Endothelial cell of umbilical vein (primary cell): ENCODE measurements around the gene CROCC2. TPM values are rescaled to one million over a fixed set of nuclear protein-coding genes. Genes with fewer than 3 reads are reported as not detected.

Experiments used
- BruUV-seq: library from RNA; stranded (reverse); fragments of 400-500 nt; replicated peaks from 2 replicates; lab custom pipeline; 2021; lab: Mats Ljungman, UMichigan
- CTCF ChIA-PET: fragments of 300-600, 350-600 bp; sonication (Branson Sonifier 250); formaldehyde crosslinking; loops from one replicate; lab custom pipeline; 2021; ENCODE audit warnings: antibody characterized with exemption, inconsistent platforms; lab: Charles Lee
- POLR2A ChIA-PET: fragments of 300-600, 350-600 bp; sonication (Branson Sonifier 250); formaldehyde crosslinking; loops from one replicate; lab custom pipeline; 2021; ENCODE audit warnings: antibody characterized with exemption, inconsistent platforms; lab: Charles Lee
- DNase-seq: peaks from one replicate; pipeline ENCODE4 v3.0.0-alpha.2; 2011; ENCODE audit warnings: low read depth, low spot score
- FAIRE-seq: peaks from 2 replicates; lab custom pipeline; 2011; peaks lifted over from hg19 to GRCh38; lab: Jason Lieb, UNC
- H2AFZ ChIP-seq: 2 replicates; pipeline ENCODE4 v1.6.0; 2012; ENCODE audit warnings: low read depth, low read length, control low read depth, inconsistent platforms
- H3K27ac ChIP-seq: 2 replicates; pipeline ENCODE4 v1.5.1; 2011; ENCODE audit warnings: low read depth, mild to moderate bottlenecking, control low read depth, low read length, moderate library complexity; ENCODE audit not compliant: insufficient read depth
- H3K27me3 ChIP-seq, 2 experiments: 2 replicates each; pipeline versions ENCODE4 v1.6.0 to v1.6.1; 2011; ENCODE audit warnings: low read length in 2 of 2, mixed read lengths in 1 of 2; ENCODE audit not compliant: control insufficient read depth in 2 of 2, insufficient read depth in 2 of 2
- H3K36me3 ChIP-seq, 2 experiments: 2 replicates in 1 of 2; 3 replicates in 1 of 2; pipeline ENCODE4 v1.5.1; 2011; ENCODE audit warnings: low read length in 2 of 2, mild to moderate bottlenecking in 1 of 2, moderate library complexity in 1 of 2; ENCODE audit not compliant: control insufficient read depth in 2 of 2, insufficient read depth in 2 of 2; ENCODE audit errors: extremely low read depth in 1 of 2
- H3K4me1 ChIP-seq: 3 replicates; pipeline ENCODE4 v1.5.1; 2011; ENCODE audit warnings: mild to moderate bottlenecking, low read length; ENCODE audit not compliant: control insufficient read depth, insufficient read depth; ENCODE audit errors: extremely low read depth
- H3K4me2 ChIP-seq: 2 replicates; pipeline ENCODE4 v1.6.1; 2011; ENCODE audit warnings: low read length, control low read depth, mixed read lengths; ENCODE audit not compliant: insufficient read depth
- H3K4me3 ChIP-seq, 3 experiments: fragments of 200-600 bp in 1 of 3; sonication (generic), shearing (Covaris generic) in 1 of 3; replicated peaks in 1 of 3; 2 replicates each; pipeline ENCODE4 v1.5.1; 2011 to 2016; ENCODE audit warnings: control low read depth in 3 of 3, low read length in 3 of 3, mild to moderate bottlenecking in 2 of 3, inconsistent platforms in 1 of 3, low read depth in 1 of 3, moderate library complexity in 1 of 3; ENCODE audit not compliant: insufficient read depth in 1 of 3
- H3K79me2 ChIP-seq: 2 replicates; pipeline ENCODE4 v1.6.0; 2012; ENCODE audit warnings: low read length, inconsistent platforms; ENCODE audit not compliant: control insufficient read depth, insufficient read depth
- H3K9ac ChIP-seq: replicated peaks from 2 replicates; pipeline ENCODE3; 2011; ENCODE audit warnings: low read length, control low read depth; ENCODE audit not compliant: insufficient read depth; ENCODE audit errors: extremely low read depth
- H3K9me1 ChIP-seq: replicated peaks from 3 replicates; pipeline ENCODE4 v1.6.0; 2011; ENCODE audit warnings: mild to moderate bottlenecking, low read length; ENCODE audit not compliant: control insufficient read depth, insufficient read depth; ENCODE audit errors: extremely low read depth
- H3K9me3 ChIP-seq: replicated peaks from 2 replicates; pipeline ENCODE4 v1.5.1; 2012; ENCODE audit warnings: low read length, inconsistent platforms; ENCODE audit not compliant: control insufficient read depth, insufficient read depth
- H4K20me1 ChIP-seq: replicated peaks from 2 replicates; pipeline ENCODE3; 2011; ENCODE audit warnings: mild to moderate bottlenecking, low read length; ENCODE audit not compliant: control insufficient read depth, insufficient read depth; ENCODE audit errors: extremely low read depth
- GATA2 ChIP-seq: IDR thresholded peaks from 2 replicates; pipeline ENCODE4 v1.7.0; 2011; ENCODE audit warnings: low read depth, mild to moderate bottlenecking, moderate library complexity, mixed read lengths, low read length; ENCODE audit not compliant: insufficient read length, insufficient read depth
- dilution Hi-C: fragments of 300-500 bp; cut with MboI; formaldehyde crosslinking; loops from one replicate; pipeline ENCODE4 v1.15.0; 2019; ENCODE audit warnings: low sequenced_read_pairs; ENCODE audit not compliant: extremely low pct_ligation_motif_present
- intact Hi-C: fragments of 100-400 bp; cut with micrococcal nuclease; formaldehyde crosslinking; loops from one replicate; pipeline ENCODE4 v1.10.0; 2022
- polyA plus RNA-seq, 4 experiments: library from polyadenylated mRNA; depleted of rRNA in 3 of 4; stranded (reverse) in 3 of 4; unstranded in 1 of 4; fragments of >200 nt; gene quantifications; 2 replicates each; pipeline versions ENCODE4 v1.2.1 to v1.2.3, GENCODE V29; 2011 to 2012; ENCODE audit warnings: missing spikeins in 1 of 4
- total RNA-seq: library from RNA; stranded (reverse); gene quantifications from 2 replicates; pipeline ENCODE4 v1.2.3, GENCODE V29; 2021
- TF ChIP-seq, protein P1 (sequence below), 2 donors: IDR thresholded peaks; 1 replicate in 1 of 2; 2 replicates in 1 of 2; pipeline ENCODE4 v1.5.1; 2011; ENCODE audit warnings: low read length in 2 of 2, mild to moderate bottlenecking in 2 of 2, moderate library complexity in 2 of 2, control low read depth in 1 of 2, inconsistent platforms in 1 of 2, low read depth in 1 of 2; ENCODE audit not compliant: insufficient read depth in 1 of 2; ENCODE audit errors: extremely low read depth in 1 of 2
- TF ChIP-seq, protein P2 (sequence below): IDR thresholded peaks from 2 replicates; pipeline ENCODE4 v1.6.1; 2011; ENCODE audit not compliant: insufficient read depth, insufficient read length

The CROCC2 gene
- total and polyA plus RNA-seq, 2 donors (not counting 3 experiments of a cell fraction or from before 2014, with no cell fraction given), result not detected

DNA sequence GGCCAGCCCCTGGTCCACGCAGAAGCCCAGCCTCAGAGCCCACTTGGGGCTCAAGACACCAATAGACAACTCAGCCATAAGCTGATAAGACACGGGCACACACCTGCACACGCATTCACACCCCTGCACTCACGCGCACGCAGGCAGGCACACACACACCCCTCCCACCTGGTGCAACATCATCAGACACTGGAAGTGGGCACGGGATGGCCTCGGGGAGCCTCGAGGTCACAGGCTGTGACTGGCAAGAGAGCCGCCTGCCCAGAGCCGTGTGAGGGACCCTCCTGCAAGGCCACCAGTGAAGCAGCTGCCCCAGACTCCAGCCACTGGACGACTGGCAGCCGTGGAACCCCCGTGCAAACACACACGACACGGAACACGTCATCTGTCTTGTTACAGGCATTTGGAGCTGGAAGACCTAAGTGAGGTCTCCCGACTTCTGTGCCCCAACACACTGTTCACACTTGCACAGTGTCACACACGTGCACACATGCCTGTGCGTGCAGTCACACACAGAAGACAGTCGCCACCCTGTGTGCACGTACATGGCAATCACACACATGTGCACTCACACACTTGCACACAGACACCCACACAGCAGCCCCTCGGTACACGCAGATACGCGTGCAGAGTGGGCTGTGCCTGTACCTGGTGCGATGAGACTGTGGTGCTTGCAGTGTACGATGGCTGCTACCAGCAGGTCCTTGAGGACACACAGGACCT is 11.1 kb upstream of the CROCC2 start:
- H3K79me2 ChIP-seq, result no peaks in the 10 kb centered on the region
- H3K9ac ChIP-seq, result no peak overlapping the region
- no peak overlapping the region for H3K4me3 ChIP-seq
- H3K9me3 ChIP-seq, result no peaks in the 10 kb centered on the region
- no peaks in the 10 kb centered on the region for H4K20me1 ChIP-seq
- H3K27ac ChIP-seq, result no peak overlapping the region
- dilution Hi-C loops (no loop called here), intact Hi-C loops (no loop called here)
- ChIA-PET POLR2A (no interaction called here), CTCF (no interaction called here)
- BruUV-seq, result no TSS peak
- TF ChIP-seq, protein P1, sequence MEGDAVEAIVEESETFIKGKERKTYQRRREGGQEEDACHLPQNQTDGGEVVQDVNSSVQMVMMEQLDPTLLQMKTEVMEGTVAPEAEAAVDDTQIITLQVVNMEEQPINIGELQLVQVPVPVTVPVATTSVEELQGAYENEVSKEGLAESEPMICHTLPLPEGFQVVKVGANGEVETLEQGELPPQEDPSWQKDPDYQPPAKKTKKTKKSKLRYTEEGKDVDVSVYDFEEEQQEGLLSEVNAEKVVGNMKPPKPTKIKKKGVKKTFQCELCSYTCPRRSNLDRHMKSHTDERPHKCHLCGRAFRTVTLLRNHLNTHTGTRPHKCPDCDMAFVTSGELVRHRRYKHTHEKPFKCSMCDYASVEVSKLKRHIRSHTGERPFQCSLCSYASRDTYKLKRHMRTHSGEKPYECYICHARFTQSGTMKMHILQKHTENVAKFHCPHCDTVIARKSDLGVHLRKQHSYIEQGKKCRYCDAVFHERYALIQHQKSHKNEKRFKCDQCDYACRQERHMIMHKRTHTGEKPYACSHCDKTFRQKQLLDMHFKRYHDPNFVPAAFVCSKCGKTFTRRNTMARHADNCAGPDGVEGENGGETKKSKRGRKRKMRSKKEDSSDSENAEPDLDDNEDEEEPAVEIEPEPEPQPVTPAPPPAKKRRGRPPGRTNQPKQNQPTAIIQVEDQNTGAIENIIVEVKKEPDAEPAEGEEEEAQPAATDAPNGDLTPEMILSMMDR (IDR thresholded peaks at IDR 0.05; ENCODE audit: extremely low read depth in 1 of 2, insufficient read depth in 1 of 2, low read depth in 1 of 2, low read length in 2 of 2), result no peak
- TF ChIP-seq, protein P2, sequence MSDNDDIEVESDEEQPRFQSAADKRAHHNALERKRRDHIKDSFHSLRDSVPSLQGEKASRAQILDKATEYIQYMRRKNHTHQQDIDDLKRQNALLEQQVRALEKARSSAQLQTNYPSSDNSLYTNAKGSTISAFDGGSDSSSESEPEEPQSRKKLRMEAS, result no peak
- TF ChIP-seq GATA2, result no peak
- H3K36me3 ChIP-seq, result no peaks in the 10 kb centered on the region
- H2AFZ ChIP-seq, result no peak overlapping the region
- no peak for DNase-seq
- H3K4me1 ChIP-seq, result peaks cover 11% of the 10 kb centered on the region
- H3K4me2 ChIP-seq, result no peak overlapping the region
- FAIRE-seq, result no peak
- H3K9me1 ChIP-seq, result no peaks in the 10 kb centered on the region
- H3K27me3 ChIP-seq, result no peaks in the 10 kb centered on the region
